SK-MEL-5 (cell line): ENCODE results near the gene FGD3. TPM values are rescaled to one million over a fixed set of nuclear protein-coding genes. Genes with fewer than 3 reads are reported as not detected.
"Not testable (repeated sequence)": the region's sequence is repeated elsewhere in the genome, so short reads cannot be mapped to it uniquely, and the experiment has no call there.

Source experiments
- DNase-seq: peaks from one replicate; pipeline ENCODE4 v3.0.0-alpha.2; 2016; ENCODE audit warnings: low read depth, low spot score
- in situ Hi-C: cut with HindIII; loops from 2 replicates; pipeline ENCODE4 v1.10.0; 2016; ENCODE audit warnings: low sequenced_read_pairs, high pct_unique_total_duplicates, low pct_unique_long_range_greater_than_20kb
- total RNA-seq: library from RNA; depleted of rRNA; stranded (reverse); fragments of >200 nt; shearing (Covaris generic); gene quantifications from 2 replicates; pipeline ENCODE4 v1.2.3, GENCODE V29; 2014

FGD3 gene
- total RNA-seq, 1 experiment from 2014 or later, result 0.13 TPM

- no peak for DNase-seq
- in situ Hi-C loops, result no loop called here
Measured at GRCh38 chr9:92989561-92989960, 42.2 kb downstream of the FGD3 start.

- in situ Hi-C loops, result no loop called here
- DNase-seq, result no peak
Measured at GRCh38 chr9:92990461-92990860, 43.1 kb downstream of the FGD3 start.

- no peak for DNase-seq
- in situ Hi-C loops, result no loop called here
Measured at GRCh38 chr9:92992549-92992948, 45.2 kb downstream of the FGD3 start.

GRCh38 chr9:92998871-92999270, 51.5 kb downstream of the FGD3 start:
- in situ Hi-C loops, DNase-seq: not testable (repeated sequence)

GRCh38 chr9:93001031-93001430, 53.7 kb downstream of the FGD3 start:
- DNase-seq, result no peak
- in situ Hi-C loops, result no loop called here

- no peak for DNase-seq
- in situ Hi-C loops, result no loop called here
Measured at GRCh38 chr9:93002700-93003099, 55.4 kb downstream of the FGD3 start.

GRCh38 chr9:93003552-93004407, 56.5 kb downstream of the FGD3 start:
- in situ Hi-C loops, result no loop called here
- peak; percentile 74 for DNase-seq

GRCh38 chr9:93004561-93004960, 57.2 kb downstream of the FGD3 start:
- no peak for DNase-seq
- in situ Hi-C loops, result no loop called here

GRCh38 chr9:93005876-93006275, 58.6 kb downstream of the FGD3 start:
- in situ Hi-C loops, result no loop called here
- no peak for DNase-seq

- in situ Hi-C loops, result no loop called here
- no peak for DNase-seq
Measured at GRCh38 chr9:93007529-93008058, 60.3 kb downstream of the FGD3 start.

GRCh38 chr9:93008457-93008856, 61.1 kb downstream of the FGD3 start:
- in situ Hi-C loops, result no loop called here
- DNase-seq, result no peak

- no peak for DNase-seq
- in situ Hi-C loops, result no loop called here
Measured at GRCh38 chr9:93009337-93010015, 62.2 kb downstream of the FGD3 start.

- in situ Hi-C loops, result no loop called here
- no peak for DNase-seq
Measured at GRCh38 chr9:93010056-93010455, 62.7 kb downstream of the FGD3 start.

- DNase-seq, result no peak
- in situ Hi-C loops, result no loop called here
Measured at GRCh38 chr9:93010704-93011103, 63.4 kb downstream of the FGD3 start.

GRCh38 chr9:93011114-93011513, 63.8 kb downstream of the FGD3 start:
- in situ Hi-C loops, result no loop called here
- DNase-seq, result no peak

GRCh38 chr9:93012963-93013855, 65.9 kb downstream of the FGD3 start:
- in situ Hi-C loops, result no loop called here
- no peak for DNase-seq

GRCh38 chr9:93013856-93014582, 66.7 kb downstream of the FGD3 start:
- in situ Hi-C loops, result no loop called here
- DNase-seq, result no peak
